SK-N-SH (cell line): ENCODE data around the gene UBE2L5. TPM values are rescaled to one million over a fixed set of nuclear protein-coding genes. Genes with fewer than 3 reads are reported as not detected.

Experiments used
- CTCF ChIA-PET: fragments of 300-600, 350-600 bp; formaldehyde crosslinking; extraction: SDS; loops from one replicate; lab custom pipeline; 2021; lab: Yijun Ruan, JAX
- POLR2A ChIA-PET: fragments of 350-600 bp; sonication (Branson Sonifier 250); formaldehyde crosslinking; extraction: SDS; loops from one replicate; lab custom pipeline; 2020; ENCODE audit warnings: antibody characterized with exemption, inconsistent platforms; lab: Yijun Ruan, JAX
- DNase-seq: peaks from one replicate; pipeline ENCODE4 v3.0.0; 2012
- H2AFZ ChIP-seq: fragments of 200-600 bp; sonication (generic); 2 replicates; pipeline ENCODE4 v1.8.1; 2016; ENCODE audit warnings: antibody characterized with exemption, mild to moderate bottlenecking, low read depth
- H3F3A ChIP-seq: fragments of 200-600 bp; sonication (generic); replicated peaks from 2 replicates; pipeline ENCODE3; 2016; ENCODE audit warnings: antibody characterized with exemption, mild to moderate bottlenecking; ENCODE audit not compliant: insufficient read depth
- H3K27ac ChIP-seq, 2 experiments: fragments of 200-500 bp in 1 of 2; fragments of 200-600 bp in 1 of 2; sonication (Bioruptor generic) in 1 of 2; sonication (generic), shearing (Covaris generic) in 1 of 2; 2 replicates each; pipeline versions ENCODE4 v1.5.1 to v1.6.1; 2014 to 2016; ENCODE audit warnings: low read depth in 2 of 2, inconsistent platforms in 1 of 2, low read length in 1 of 2, mild to moderate bottlenecking in 1 of 2, mixed read lengths in 1 of 2
- H3K27me3 ChIP-seq: fragments of 200-600 bp; sonication (generic), shearing (Covaris generic); 2 replicates; pipeline ENCODE4 v1.6.1; 2016; ENCODE audit warnings: mixed run types; ENCODE audit not compliant: insufficient read depth
- H3K36me3 ChIP-seq, 2 experiments: fragments of 200-500 bp in 1 of 2; fragments of 200-600 bp in 1 of 2; sonication (Bioruptor generic) in 1 of 2; sonication (generic) in 1 of 2; replicated peaks in 1 of 2; 2 replicates each; pipeline versions ENCODE3 to v1.5.1; 2014 to 2016; ENCODE audit warnings: low read length in 1 of 2, mild to moderate bottlenecking in 1 of 2; ENCODE audit not compliant: insufficient read depth in 2 of 2, control insufficient read depth in 1 of 2
- H3K4me1 ChIP-seq, 2 experiments: fragments of 200-500 bp in 1 of 2; fragments of 200-600 bp in 1 of 2; sonication (Bioruptor generic) in 1 of 2; sonication (generic), shearing (Covaris generic) in 1 of 2; 2 replicates each; pipeline versions ENCODE4 v1.5.1 to v1.6.1; 2014 to 2016; ENCODE audit warnings: low read depth in 1 of 2, low read length in 1 of 2, mixed run types in 1 of 2; ENCODE audit not compliant: insufficient read depth in 2 of 2, control insufficient read depth in 1 of 2
- H3K4me2 ChIP-seq: fragments of 200-600 bp; sonication (generic), shearing (Covaris generic); 2 replicates; pipeline ENCODE4 v1.6.1; 2017; ENCODE audit warnings: mixed run types
- H3K4me3 ChIP-seq, 2 experiments: fragments of 200-500 bp in 1 of 2; fragments of 200-600 bp in 1 of 2; sonication (Bioruptor generic) in 1 of 2; sonication (generic), shearing (Covaris generic) in 1 of 2; 2 replicates each; pipeline versions ENCODE4 v1.5.1 to v1.8.1; 2014 to 2016; ENCODE audit warnings: low read depth in 2 of 2, inconsistent platforms in 1 of 2, low read length in 1 of 2, mild to moderate bottlenecking in 1 of 2, mixed read lengths in 1 of 2, moderate library complexity in 1 of 2
- H3K79me2 ChIP-seq: fragments of 200-600 bp; sonication (generic); 2 replicates; pipeline ENCODE4 v1.8.1; 2017; ENCODE audit warnings: mild to moderate bottlenecking; ENCODE audit not compliant: insufficient read depth
- H3K9ac ChIP-seq: fragments of 200-600 bp; sonication (generic); 2 replicates; pipeline ENCODE4 v1.6.1; 2017; ENCODE audit warnings: mixed run types
- H3K9me2 ChIP-seq: fragments of 200-600 bp; sonication (generic); 2 replicates; pipeline ENCODE4 v1.6.1; 2017; ENCODE audit warnings: mixed run types
- H3K9me3 ChIP-seq: fragments of 200-600 bp; sonication (generic); 2 replicates; pipeline ENCODE4 v1.6.1; 2017; ENCODE audit warnings: mixed run types, mild to moderate bottlenecking, moderate library complexity
- H4K20me1 ChIP-seq: fragments of 200-600 bp; sonication (generic); 2 replicates; pipeline ENCODE4 v1.6.1; 2017; ENCODE audit warnings: mild to moderate bottlenecking, mixed run types; ENCODE audit not compliant: insufficient read depth
- EZH2phosphoT487 ChIP-seq: fragments of 200-600 bp; sonication (generic); IDR thresholded peaks from 2 replicates; pipeline ENCODE4 v1.6.1; 2017; ENCODE audit warnings: low read depth, mixed run types, mild to moderate bottlenecking, antibody characterized with exemption, moderate library complexity, borderline replicate concordance
- GABPA ChIP-seq: IDR thresholded peaks from 2 replicates; pipeline ENCODE4 v1.4.0; 2012; ENCODE audit warnings: low read depth, mild to moderate bottlenecking
- IRF3 ChIP-seq: fragments of 150-350 bp; IDR thresholded peaks from 2 replicates; pipeline ENCODE4 v1.6.1; 2016; ENCODE audit warnings: mild to moderate bottlenecking, low read depth, low read length
- JUND ChIP-seq: IDR thresholded peaks from 2 replicates; pipeline ENCODE4 v1.4.0; 2012
- MAX ChIP-seq: IDR thresholded peaks from 2 replicates; pipeline ENCODE4 v1.4.0; 2012; ENCODE audit warnings: low read depth
- NRF1 ChIP-seq: IDR thresholded peaks from 2 replicates; pipeline ENCODE4 v1.6.1; 2012; ENCODE audit warnings: low read depth, mild to moderate bottlenecking, low read length
- PBX3 ChIP-seq: IDR thresholded peaks from 2 replicates; pipeline ENCODE4; 2012
- POLR2AphosphoS5 ChIP-seq: IDR thresholded peaks from 2 replicates; pipeline ENCODE4 v1.6.1; 2012; ENCODE audit warnings: low read depth, low read length
- REST ChIP-seq: IDR thresholded peaks from 2 replicates; pipeline ENCODE4 v1.6.1; 2012; ENCODE audit warnings: mild to moderate bottlenecking, low read depth, low read length, moderate library complexity
- SIN3A ChIP-seq: IDR thresholded peaks from 2 replicates; pipeline ENCODE4 v1.6.1; 2012; ENCODE audit warnings: low read depth, mild to moderate bottlenecking, low read length, moderate library complexity, borderline replicate concordance
- TEAD4 ChIP-seq: IDR thresholded peaks from 2 replicates; pipeline ENCODE4 v1.4.0; 2012; ENCODE audit warnings: mild to moderate bottlenecking, borderline replicate concordance; ENCODE audit not compliant: insufficient read depth
- YY1 ChIP-seq: IDR thresholded peaks from 2 replicates; pipeline ENCODE4 v1.4.0; 2012; ENCODE audit warnings: low read depth, mild to moderate bottlenecking
- WGBS: methylation state at CpG from one replicate; pipeline ENCODE4 v1.1.6; 2017; ENCODE audit warnings: low lambda C conversion rate; 5-methylcytosine and 5-hydroxymethylcytosine counted together
- polyA plus RNA-seq, 3 experiments: library from polyadenylated mRNA; depleted of rRNA; stranded (reverse); fragments of >200 nt; gene quantifications; 2 replicates each; pipeline ENCODE4 v1.2.3, GENCODE V29; 2012

UBE2L5 gene
- polyA plus RNA-seq, 1 of the 3 experiments (the other 2 are of a cell fraction), result 0.02 TPM

GRCh38 chr13:30435911-30436451, 13.7 kb downstream of the UBE2L5 start:
- H3K79me2 ChIP-seq, result no peaks in the 10 kb centered on the region
- no peak overlapping the region for H3K4me2 ChIP-seq
- DNase-seq, result no peak
- POLR2A ChIA-PET, result no interaction called here
- H3K4me1 ChIP-seq, result 0 out of 4 replicates have a peak, but pooled peaks cover 0 to 2% of the 10 kb centered on the region in 2 experiments
- H2AFZ ChIP-seq, result no peak overlapping the region
- no peaks in the 10 kb centered on the region for H4K20me1 ChIP-seq
- H3K27ac ChIP-seq, result no peak overlapping the region
- H3K27me3 ChIP-seq, result no peaks in the 10 kb centered on the region
- CTCF ChIA-PET, result no interaction called here
- no peaks in the 10 kb centered on the region for H3K36me3 ChIP-seq
- no peak overlapping the region for H3K9ac ChIP-seq
- no peak for TF ChIP-seq TEAD4
- no peak for TF ChIP-seq GABPA
- TF ChIP-seq POLR2AphosphoS5, result no peak
- TF ChIP-seq YY1, result no peak
- no peak for TF ChIP-seq PBX3
- no peak for TF ChIP-seq EZH2phosphoT487
- no peak for TF ChIP-seq NRF1
- TF ChIP-seq MAX, result no peak
- TF ChIP-seq IRF3, result no peak
- TF ChIP-seq REST, result no peak
- no peak for TF ChIP-seq SIN3A
- TF ChIP-seq JUND, result no peak
- H3K9me3 ChIP-seq, result no peaks in the 10 kb centered on the region
- no peaks in the 10 kb centered on the region for H3K9me2 ChIP-seq
- H3K4me3 ChIP-seq, result no peak overlapping the region
- 78% methylated on average over 3 of the region's 3 CpGs for whole genome bisulfite sequencing
- peaks cover 9% of the 10 kb centered on the region for H3F3A ChIP-seq
